Stimulated activated CD4-positive, alpha-beta T cell treated with anti-CD3 and anti-CD28 coated beads, Interleukin-4, amount 100 ng/mL, for 48 hours (primary cell): Measurements from ENCODE around the gene NCF4.

Source experiments
- DNase-seq, 2 donors: peaks; one replicate each; pipeline ENCODE4 v3.0.0-alpha.2; 2020; ENCODE audit warnings: low read depth in 2 of 2

NCF4 gene

GRCh38 chr22:36860821-36861659 is at the start of gene NCF4:
Gene NCF4 (plus strand): TSS chr22:36861006. CDS start chr22:36861172, 166 bp downstream.
- DNase-seq = peak in 1 of 2 donors; percentile 32

- no peak for DNase-seq
These were observed 49.6 kb upstream of the NCF4 start for GRCh38 chr22:36811094-36811800.

GRCh38 chr22:36814801-36815200 is 46.0 kb upstream of the NCF4 start:
- no peak for DNase-seq

- DNase-seq = no peak
These were observed 45.1 kb upstream of the NCF4 start for GRCh38 chr22:36815558-36816338.

GRCh38 chr22:36816339-36816635 is 44.5 kb upstream of the NCF4 start:
- DNase-seq = no peak

- DNase-seq = no peak
These were observed 43.9 kb upstream of the NCF4 start, which contains the start of gene PVALB for GRCh38 chr22:36816636-36817524. Gene PVALB (minus strand): TSS chr22:36817035. CDS start chr22:36817005, 30 bp downstream.

- no peak for DNase-seq
These were observed 43.3 kb upstream of the NCF4 start for GRCh38 chr22:36817525-36817848.

- no peak for DNase-seq
These were observed 42.7 kb upstream of the NCF4 start for GRCh38 chr22:36818010-36818642.

GRCh38 chr22:36819112-36819511 is 41.7 kb upstream of the NCF4 start:
- no peak for DNase-seq

GRCh38 chr22:36822581-36822980 is 38.2 kb upstream of the NCF4 start:
- no peak for DNase-seq

- DNase-seq = no peak
These were observed 37.5 kb upstream of the NCF4 start for GRCh38 chr22:36823186-36823839.

GRCh38 chr22:36824655-36825054 is 36.2 kb upstream of the NCF4 start:
- DNase-seq = no peak

- DNase-seq = no peak
These were observed 34.5 kb upstream of the NCF4 start for GRCh38 chr22:36826262-36826661.

- no peak for DNase-seq
These were observed 32.0 kb upstream of the NCF4 start for GRCh38 chr22:36828815-36829214.

- no peak for DNase-seq
These were observed 31.3 kb upstream of the NCF4 start for GRCh38 chr22:36829370-36830002.

GRCh38 chr22:36830601-36831000 is 30.2 kb upstream of the NCF4 start:
- DNase-seq = no peak

- no peak for DNase-seq
These were observed 29.6 kb upstream of the NCF4 start for GRCh38 chr22:36831206-36831605.

- DNase-seq = no peak
These were observed 29.1 kb upstream of the NCF4 start for GRCh38 chr22:36831717-36832116.

- no peak for DNase-seq
These were observed 27.7 kb upstream of the NCF4 start for GRCh38 chr22:36833073-36833472.

GRCh38 chr22:36835903-36836302 is 24.9 kb upstream of the NCF4 start:
- no peak for DNase-seq
